ENCODE results near the gene NFE2L3. TPM values are rescaled to one million over a fixed set of nuclear protein-coding genes. Genes with fewer than 3 reads are reported as not detected.

NFE2L3 gene
- total and polyA plus RNA-seq, 2 donors (not counting 3 experiments of a cell fraction or from before 2014, with no cell fraction given) = 29.6 to 40.2 TPM

GRCh38 chr7:26136831-26137230 is 15.2 kb upstream of the NFE2L3 start:
- ChIA-PET POLR2A (no interaction called here), CTCF (no interaction called here)
- Histone ChIP-seq H2AFZ (ENCODE audit: low read depth, low read length) (no peak overlapping the region), H3K27me3 (ENCODE audit: control insufficient read depth in 2 of 2, insufficient read depth in 2 of 2, low read length in 2 of 2) (peaks cover 10 to 16% of the 10 kb centered on the region in 2 experiments), H3K27ac (ENCODE audit: insufficient read depth, low read depth, low read length) (no peak overlapping the region), H3K4me1 (ENCODE audit: control insufficient read depth, extremely low read depth, insufficient read depth, low read length) (no peaks in the 10 kb centered on the region), H4K20me1 (replicated peaks; ENCODE audit: control insufficient read depth, extremely low read depth, insufficient read depth, low read length) (no peaks in the 10 kb centered on the region), H3K9ac (replicated peaks; ENCODE audit: extremely low read depth, insufficient read depth, low read length) (no peak overlapping the region), H3K9me1 (replicated peaks; ENCODE audit: control insufficient read depth, extremely low read depth, insufficient read depth, low read length) (no peaks in the 10 kb centered on the region), H3K79me2 (ENCODE audit: control insufficient read depth, insufficient read depth, low read length) (no peaks in the 10 kb centered on the region), H3K36me3 (ENCODE audit: control insufficient read depth in 2 of 2, extremely low read depth in 1 of 2, insufficient read depth in 2 of 2, low read length in 2 of 2) (no peaks in the 10 kb centered on the region), H3K4me2 (ENCODE audit: insufficient read depth, low read length) (no peak overlapping the region), H3K4me3 (replicated peaks in 1 of 3; ENCODE audit: insufficient read depth in 1 of 3, low read depth in 1 of 3, low read length in 3 of 3) (no peak overlapping the region), H3K9me3 (replicated peaks; ENCODE audit: control insufficient read depth, insufficient read depth, low read length) (no peaks in the 10 kb centered on the region)
- no TSS peak for BruUV-seq (replicated peaks)
- TF ChIP-seq, protein P1, sequence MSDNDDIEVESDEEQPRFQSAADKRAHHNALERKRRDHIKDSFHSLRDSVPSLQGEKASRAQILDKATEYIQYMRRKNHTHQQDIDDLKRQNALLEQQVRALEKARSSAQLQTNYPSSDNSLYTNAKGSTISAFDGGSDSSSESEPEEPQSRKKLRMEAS (IDR thresholded peaks at IDR 0.05; ENCODE audit: insufficient read depth, insufficient read length) = no peak
- TF ChIP-seq EZH2 (IDR thresholded peaks at IDR 0.05; ENCODE audit: borderline replicate concordance, low read depth, low read length, severe bottlenecking) (no peak), FOS (IDR thresholded peaks at IDR 0.05; ENCODE audit: borderline replicate concordance, insufficient read depth, low read length) (no peak), POLR2A (IDR thresholded peaks at IDR 0.05; ENCODE audit: low read depth, low read length) (no peak), MYC (IDR thresholded peaks at IDR 0.05; ENCODE audit: low read depth, low read length) (no peak), JUN (IDR thresholded peaks at IDR 0.05; ENCODE audit: borderline replicate concordance, insufficient read depth, insufficient read length, low read depth) (no peak), GATA2 (IDR thresholded peaks at IDR 0.05; ENCODE audit: insufficient read depth, insufficient read length, low read depth, low read length) (no peak), POLR2AphosphoS5 (IDR thresholded peaks at IDR 0.05; ENCODE audit: insufficient read depth, low read depth, low read length) (no peak)
- TF ChIP-seq, protein P2, sequence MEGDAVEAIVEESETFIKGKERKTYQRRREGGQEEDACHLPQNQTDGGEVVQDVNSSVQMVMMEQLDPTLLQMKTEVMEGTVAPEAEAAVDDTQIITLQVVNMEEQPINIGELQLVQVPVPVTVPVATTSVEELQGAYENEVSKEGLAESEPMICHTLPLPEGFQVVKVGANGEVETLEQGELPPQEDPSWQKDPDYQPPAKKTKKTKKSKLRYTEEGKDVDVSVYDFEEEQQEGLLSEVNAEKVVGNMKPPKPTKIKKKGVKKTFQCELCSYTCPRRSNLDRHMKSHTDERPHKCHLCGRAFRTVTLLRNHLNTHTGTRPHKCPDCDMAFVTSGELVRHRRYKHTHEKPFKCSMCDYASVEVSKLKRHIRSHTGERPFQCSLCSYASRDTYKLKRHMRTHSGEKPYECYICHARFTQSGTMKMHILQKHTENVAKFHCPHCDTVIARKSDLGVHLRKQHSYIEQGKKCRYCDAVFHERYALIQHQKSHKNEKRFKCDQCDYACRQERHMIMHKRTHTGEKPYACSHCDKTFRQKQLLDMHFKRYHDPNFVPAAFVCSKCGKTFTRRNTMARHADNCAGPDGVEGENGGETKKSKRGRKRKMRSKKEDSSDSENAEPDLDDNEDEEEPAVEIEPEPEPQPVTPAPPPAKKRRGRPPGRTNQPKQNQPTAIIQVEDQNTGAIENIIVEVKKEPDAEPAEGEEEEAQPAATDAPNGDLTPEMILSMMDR (IDR thresholded peaks at IDR 0.05; ENCODE audit: extremely low read depth in 1 of 2, insufficient read depth in 1 of 2, low read depth in 1 of 2, low read length in 2 of 2) = no peak
- intact Hi-C loops (cut with micrococcal nuclease) (no loop called here), dilution Hi-C loops (cut with MboI; ENCODE audit: extremely low pct_ligation_motif_present, low sequenced_read_pairs) (no loop called here)
- DNase-seq (ENCODE audit: low read depth, low spot score) (no peak), FAIRE-seq (no peak)

Measured in endothelial cell of umbilical vein (primary cell).